GM12873 (cell line): ENCODE data around the gene ACOX1.

Experiments used
- TF ChIP-seq, protein P1 (sequence below): IDR thresholded peaks from 2 replicates; pipeline ENCODE4 v1.5.1; 2012; ENCODE audit warnings: low read depth, mild to moderate bottlenecking, moderate library complexity, low read length, control low read depth; ENCODE audit not compliant: insufficient read depth; ENCODE audit errors: missing control alignments

Gene ACOX1

GRCh38 chr17:75950421-75950820 lies 28.5 kb downstream of the ACOX1 start:
- TF ChIP-seq, protein P1, sequence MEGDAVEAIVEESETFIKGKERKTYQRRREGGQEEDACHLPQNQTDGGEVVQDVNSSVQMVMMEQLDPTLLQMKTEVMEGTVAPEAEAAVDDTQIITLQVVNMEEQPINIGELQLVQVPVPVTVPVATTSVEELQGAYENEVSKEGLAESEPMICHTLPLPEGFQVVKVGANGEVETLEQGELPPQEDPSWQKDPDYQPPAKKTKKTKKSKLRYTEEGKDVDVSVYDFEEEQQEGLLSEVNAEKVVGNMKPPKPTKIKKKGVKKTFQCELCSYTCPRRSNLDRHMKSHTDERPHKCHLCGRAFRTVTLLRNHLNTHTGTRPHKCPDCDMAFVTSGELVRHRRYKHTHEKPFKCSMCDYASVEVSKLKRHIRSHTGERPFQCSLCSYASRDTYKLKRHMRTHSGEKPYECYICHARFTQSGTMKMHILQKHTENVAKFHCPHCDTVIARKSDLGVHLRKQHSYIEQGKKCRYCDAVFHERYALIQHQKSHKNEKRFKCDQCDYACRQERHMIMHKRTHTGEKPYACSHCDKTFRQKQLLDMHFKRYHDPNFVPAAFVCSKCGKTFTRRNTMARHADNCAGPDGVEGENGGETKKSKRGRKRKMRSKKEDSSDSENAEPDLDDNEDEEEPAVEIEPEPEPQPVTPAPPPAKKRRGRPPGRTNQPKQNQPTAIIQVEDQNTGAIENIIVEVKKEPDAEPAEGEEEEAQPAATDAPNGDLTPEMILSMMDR, result no peak

GRCh38 chr17:75945211-75945610 lies 33.8 kb downstream of the ACOX1 start:
- TF ChIP-seq, protein P1, result no peak

DNA sequence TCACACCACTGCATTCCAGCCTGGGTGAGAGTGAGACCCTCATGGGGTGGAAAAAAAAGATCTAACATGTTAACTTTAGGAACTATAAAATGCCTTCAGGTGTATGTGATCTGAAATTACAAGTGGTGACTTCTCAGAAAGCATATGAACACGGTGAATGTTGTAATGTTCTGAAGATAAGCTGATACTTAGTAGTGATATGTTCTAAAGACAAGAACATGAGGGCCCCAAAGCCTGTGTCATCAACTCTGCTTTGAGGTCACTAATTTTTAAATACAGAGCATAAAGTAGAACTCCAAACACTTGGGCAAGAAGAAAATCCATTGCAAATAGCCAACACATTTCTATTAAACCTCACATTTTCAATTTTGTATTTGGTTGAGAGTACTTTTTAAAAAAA lies 35.5 kb downstream of the ACOX1 start:
- TF ChIP-seq, protein P1, result no peak

GRCh38 chr17:75942473-75942872 lies 36.5 kb downstream of the ACOX1 start:
- TF ChIP-seq, protein P1, result no peak

- TF ChIP-seq, protein P1, result no peak
Observed at GRCh38 chr17:75941442-75941819, 37.5 kb downstream of the ACOX1 start.

DNA sequence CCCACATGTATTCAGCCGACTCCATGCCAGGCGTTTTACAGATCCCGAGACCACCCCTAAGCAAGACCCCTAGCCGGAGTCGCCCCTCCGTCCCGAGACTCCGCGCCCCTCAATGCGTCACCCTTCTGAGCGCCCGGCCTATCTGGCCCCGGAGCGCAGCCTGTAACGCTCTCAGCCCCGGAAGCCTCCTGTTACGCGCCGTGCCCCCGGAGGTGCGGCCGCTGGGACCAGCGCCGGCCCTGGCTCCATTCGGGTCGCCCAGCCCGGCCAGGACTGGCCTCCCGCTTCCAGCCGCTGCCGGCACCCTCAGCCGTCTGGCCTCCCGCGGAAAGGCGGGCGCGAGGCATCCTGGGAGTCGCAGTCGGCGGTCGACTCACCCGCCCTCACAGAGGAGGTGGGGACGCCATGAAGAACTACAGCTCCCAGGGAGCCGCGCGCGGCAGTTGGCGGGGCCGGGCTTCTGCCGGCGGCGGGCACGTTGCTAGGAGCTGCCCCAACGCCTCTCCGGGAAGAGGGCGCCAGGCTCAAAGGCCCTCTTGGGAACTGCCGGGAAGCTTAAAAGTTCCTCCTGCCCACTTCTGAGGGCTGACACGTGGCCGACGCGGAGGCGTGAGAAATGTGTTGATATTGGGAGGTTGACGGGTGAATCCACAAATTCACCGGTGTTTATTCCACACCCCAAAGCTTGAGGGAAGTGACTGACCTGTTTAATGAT lies 38.1 kb downstream of the ACOX1 start, which contains the start of gene FBF1:
TSS of gene FBF1 (minus strand) at position 316 of the 715 bp plus-strand sequence. CDS start 2,893 bp downstream, outside the sequence.
- TF ChIP-seq, protein P1, result no peak

- TF ChIP-seq, protein P1, result no peak
Observed at GRCh38 chr17:75937652-75938051, 41.3 kb downstream of the ACOX1 start.
